ENCODE measurements around the gene BHLHE41.
A peak's percentile ranks its signal among the peaks of the same experiment; 100 is the strongest.

BHLHE41 gene

DNA sequence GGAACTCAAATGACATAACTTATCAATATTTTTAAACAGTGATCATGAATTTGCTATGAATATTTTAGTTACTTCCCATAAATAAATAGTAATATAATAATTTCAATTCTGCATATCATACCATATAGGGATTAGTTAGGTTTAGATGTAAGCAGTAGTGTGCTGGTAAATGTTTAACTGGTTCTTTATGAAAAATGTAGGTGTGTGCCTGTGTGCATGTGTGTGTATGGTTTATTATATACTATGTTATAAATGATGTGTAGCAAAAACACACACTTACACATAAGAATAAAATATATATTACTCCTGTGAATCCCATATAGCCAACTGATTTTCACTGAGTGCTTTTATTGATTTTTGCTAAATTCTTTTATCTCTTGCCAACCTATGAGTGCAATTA lies 14.0 kb upstream of the BHLHE41 start:
- Histone ChIP-seq H3K9me3 (ENCODE audit: control insufficient read depth, low read length) (no peaks in the 10 kb centered on the region), H2BK12ac (ENCODE audit: low read length in 2 of 2) (no peak overlapping the region), H3K36me3 (ENCODE audit: control insufficient read depth in 1 of 2, insufficient read depth in 2 of 2, low read depth in 1 of 2, low read length in 2 of 2) (no peaks in the 10 kb centered on the region), H3K4me3 (ENCODE audit: insufficient read depth in 1 of 2, low read depth in 1 of 2, low read length in 2 of 2) (no peak overlapping the region), H3K4me2 (ENCODE audit: low read length, poor library complexity, severe bottlenecking) (no peak overlapping the region), H4K91ac (ENCODE audit: low read length) (no peak overlapping the region), H2AFZ (ENCODE audit: low read depth, low read length) (no peak overlapping the region), H2BK15ac (ENCODE audit: low read depth, poor library complexity, severe bottlenecking) (no peak overlapping the region), H3K27ac (ENCODE audit: low read length, poor library complexity, severe bottlenecking) (no peak overlapping the region), H2AK5ac (ENCODE audit: low read length, severe bottlenecking) (no peak overlapping the region), H4K8ac (ENCODE audit: low read length) (no peak overlapping the region), H3K9ac (ENCODE audit: low read length) (no peak overlapping the region), H3K4ac (ENCODE audit: low read depth in 1 of 2, low read length in 2 of 2) (no peak overlapping the region), H3K14ac (ENCODE audit: low read length in 2 of 2) (no peak overlapping the region), H2BK120ac (ENCODE audit: low read depth, low read length) (no peak overlapping the region), H3K27me3 (ENCODE audit: control insufficient read depth in 1 of 2, insufficient read depth in 1 of 2, low read length in 2 of 2) (no peaks in the 10 kb centered on the region), H3K18ac (ENCODE audit: low read depth in 1 of 2, low read length in 2 of 2) (no peak overlapping the region), H2BK5ac (ENCODE audit: low read depth, low read length, poor library complexity, severe bottlenecking) (no peak overlapping the region), H3K23ac (ENCODE audit: low read length in 2 of 2) (no peak overlapping the region), H3K79me1 (replicated peaks; ENCODE audit: low read length, poor library complexity, severe bottlenecking) (no peaks in the 10 kb centered on the region), H3K4me1 (ENCODE audit: control insufficient read depth, insufficient read depth, low read depth, low read length) (peaks cover 9% of the 10 kb centered on the region)
- no peak for DNase-seq

DNA sequence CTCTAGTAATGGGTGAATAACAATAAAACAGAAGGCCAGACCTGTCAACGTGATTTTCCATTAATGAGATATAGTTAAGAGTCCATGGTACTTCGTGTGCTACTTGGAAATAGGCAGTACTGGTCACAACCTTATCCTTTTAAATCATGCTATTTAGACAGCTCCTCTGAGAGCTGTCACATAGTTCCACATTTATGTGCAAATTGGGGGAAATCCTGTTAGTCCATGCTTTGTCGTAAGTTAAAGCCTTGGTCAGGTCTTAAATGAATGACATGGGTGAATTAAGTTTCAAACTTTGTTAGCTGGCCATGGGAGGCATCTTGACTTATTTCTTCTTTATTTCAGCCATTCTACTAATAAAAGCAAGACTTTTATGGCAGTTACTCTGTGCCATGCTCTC lies 11.9 kb upstream of the BHLHE41 start:
- Histone ChIP-seq H2BK15ac (ENCODE audit: low read depth, poor library complexity, severe bottlenecking) (no peak overlapping the region), H3K79me1 (replicated peaks; ENCODE audit: low read length, poor library complexity, severe bottlenecking) (no peaks in the 10 kb centered on the region), H2BK12ac (ENCODE audit: low read length in 2 of 2) (no peak overlapping the region), H2AK5ac (ENCODE audit: low read length, severe bottlenecking) (no peak overlapping the region), H3K23ac (ENCODE audit: low read length in 2 of 2) (no peak overlapping the region), H2BK5ac (ENCODE audit: low read depth, low read length, poor library complexity, severe bottlenecking) (no peak overlapping the region), H3K9ac (ENCODE audit: low read length) (no peak overlapping the region), H4K8ac (ENCODE audit: low read length) (no peak overlapping the region), H4K91ac (ENCODE audit: low read length) (no peak overlapping the region), H3K27me3 (ENCODE audit: control insufficient read depth in 1 of 2, insufficient read depth in 1 of 2, low read length in 2 of 2) (peaks cover 0 to 8% of the 10 kb centered on the region in 2 experiments), H3K4me2 (ENCODE audit: low read length, poor library complexity, severe bottlenecking) (no peak overlapping the region), H3K9me3 (ENCODE audit: control insufficient read depth, low read length) (no peaks in the 10 kb centered on the region), H3K14ac (ENCODE audit: low read length in 2 of 2) (no peak overlapping the region), H3K4me3 (ENCODE audit: insufficient read depth in 1 of 2, low read depth in 1 of 2, low read length in 2 of 2) (no peak overlapping the region), H3K36me3 (ENCODE audit: control insufficient read depth in 1 of 2, insufficient read depth in 2 of 2, low read depth in 1 of 2, low read length in 2 of 2) (no peaks in the 10 kb centered on the region), H3K4me1 (ENCODE audit: control insufficient read depth, insufficient read depth, low read depth, low read length) (peaks cover 9% of the 10 kb centered on the region), H2AFZ (ENCODE audit: low read depth, low read length) (no peak overlapping the region), H3K27ac (ENCODE audit: low read length, poor library complexity, severe bottlenecking) (no peak overlapping the region), H3K4ac (ENCODE audit: low read depth in 1 of 2, low read length in 2 of 2) (no peak overlapping the region), H3K18ac (ENCODE audit: low read depth in 1 of 2, low read length in 2 of 2) (no peak overlapping the region), H2BK120ac (ENCODE audit: low read depth, low read length) (no peak overlapping the region)
- no peak for DNase-seq
- WGBS, result no CpG with 5 or more reads among the region's 3 CpGs

DNA sequence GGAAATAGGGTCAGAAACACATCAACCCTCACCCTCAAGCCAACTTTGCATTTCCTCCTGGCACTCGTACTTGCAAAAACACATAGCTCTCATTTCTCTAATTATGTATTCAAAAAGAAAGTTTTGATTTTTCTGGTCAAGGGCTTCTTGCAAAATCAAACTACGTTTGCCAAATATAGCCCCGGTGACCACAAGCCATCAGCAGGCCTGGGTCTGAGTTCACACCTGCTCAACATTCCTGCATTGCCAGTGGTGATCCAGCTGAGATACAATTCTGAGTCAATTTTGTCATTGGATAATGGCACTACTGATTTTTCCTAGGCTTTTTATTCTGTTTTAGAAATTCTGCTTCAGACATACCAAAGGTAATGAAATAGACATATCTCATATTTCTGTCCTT lies 10.7 kb upstream of the BHLHE41 start:
- H3K4me1 ChIP-seq (ENCODE audit: control insufficient read depth, insufficient read depth, low read depth, low read length), result peaks cover 9% of the 10 kb centered on the region
- H2AFZ ChIP-seq (ENCODE audit: low read depth, low read length), result no peak overlapping the region
- H2BK120ac ChIP-seq (ENCODE audit: low read depth, low read length), result no peak overlapping the region
- peak overlapping the region; percentile 43 for H3K27ac ChIP-seq (ENCODE audit: low read length, poor library complexity, severe bottlenecking)
- no peak overlapping the region for H3K18ac ChIP-seq (ENCODE audit: low read depth in 1 of 2, low read length in 2 of 2)
- H3K36me3 ChIP-seq (ENCODE audit: control insufficient read depth in 1 of 2, insufficient read depth in 2 of 2, low read depth in 1 of 2, low read length in 2 of 2), result no peaks in the 10 kb centered on the region
- H2BK12ac ChIP-seq (ENCODE audit: low read length in 2 of 2), result no peak overlapping the region
- H3K9ac ChIP-seq (ENCODE audit: low read length), result no peak overlapping the region
- H3K4ac ChIP-seq (ENCODE audit: low read depth in 1 of 2, low read length in 2 of 2), result no peak overlapping the region
- no peak overlapping the region for H4K8ac ChIP-seq (ENCODE audit: low read length)
- H3K79me1 ChIP-seq (replicated peaks; ENCODE audit: low read length, poor library complexity, severe bottlenecking), result no peaks in the 10 kb centered on the region
- H2BK5ac ChIP-seq (ENCODE audit: low read depth, low read length, poor library complexity, severe bottlenecking), result no peak overlapping the region
- H4K91ac ChIP-seq (ENCODE audit: low read length), result no peak overlapping the region
- H3K23ac ChIP-seq (ENCODE audit: low read length in 2 of 2), result no peak overlapping the region
- H3K14ac ChIP-seq (ENCODE audit: low read length in 2 of 2), result no peak overlapping the region
- no peak overlapping the region for H2AK5ac ChIP-seq (ENCODE audit: low read length, severe bottlenecking)
- H3K4me3 ChIP-seq (ENCODE audit: insufficient read depth in 1 of 2, low read depth in 1 of 2, low read length in 2 of 2), result no peak overlapping the region
- no peak overlapping the region for H3K4me2 ChIP-seq (ENCODE audit: low read length, poor library complexity, severe bottlenecking)
- H3K9me3 ChIP-seq (ENCODE audit: control insufficient read depth, low read length), result no peaks in the 10 kb centered on the region
- no peak for DNase-seq
- peaks cover 4 to 9% of the 10 kb centered on the region in 2 experiments for H3K27me3 ChIP-seq (ENCODE audit: control insufficient read depth in 1 of 2, insufficient read depth in 1 of 2, low read length in 2 of 2)
- no peak overlapping the region for H2BK15ac ChIP-seq (ENCODE audit: low read depth, poor library complexity, severe bottlenecking)
- 83% methylated on average over 2 of the region's 3 CpGs for WGBS

DNA sequence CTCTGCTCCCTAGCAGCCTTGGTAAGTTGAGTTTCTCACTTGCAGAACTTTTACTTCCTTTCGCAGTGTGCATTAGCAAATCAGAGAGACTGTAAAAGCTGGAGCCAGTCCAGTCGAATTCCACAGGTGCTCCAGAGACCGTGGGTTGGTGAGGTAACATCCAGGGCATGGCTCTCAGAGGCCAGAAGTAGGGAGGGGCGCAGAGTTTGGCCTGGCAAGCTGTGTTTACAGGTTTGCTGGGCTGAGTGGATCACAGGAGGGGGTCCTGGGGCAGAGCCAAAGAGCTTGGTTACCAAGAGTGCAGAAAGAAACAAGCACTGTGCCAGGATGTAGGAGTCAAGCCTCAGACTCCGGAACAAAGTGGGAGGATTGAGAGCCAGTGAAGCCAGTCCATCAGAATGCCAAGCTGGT lies 10.2 kb upstream of the BHLHE41 start:
- 85% methylated on average over 5 of the region's 5 CpGs for WGBS
- Histone ChIP-seq H3K36me3 (ENCODE audit: control insufficient read depth in 1 of 2, insufficient read depth in 2 of 2, low read depth in 1 of 2, low read length in 2 of 2) (no peaks in the 10 kb centered on the region), H2BK5ac (ENCODE audit: low read depth, low read length, poor library complexity, severe bottlenecking) (no peak overlapping the region), H3K27me3 (ENCODE audit: control insufficient read depth in 1 of 2, insufficient read depth in 1 of 2, low read length in 2 of 2) (peaks cover 4 to 9% of the 10 kb centered on the region in 2 experiments), H3K14ac (ENCODE audit: low read length in 2 of 2) (no peak overlapping the region), H3K27ac (ENCODE audit: low read length, poor library complexity, severe bottlenecking) (peak overlapping the region; percentile 43), H4K8ac (ENCODE audit: low read length) (no peak overlapping the region), H2BK12ac (ENCODE audit: low read length in 2 of 2) (no peak overlapping the region), H2BK15ac (ENCODE audit: low read depth, poor library complexity, severe bottlenecking) (peak overlapping the region; percentile 34), H3K4ac (ENCODE audit: low read depth in 1 of 2, low read length in 2 of 2) (no peak overlapping the region), H2BK120ac (ENCODE audit: low read depth, low read length) (no peak overlapping the region), H2AK5ac (ENCODE audit: low read length, severe bottlenecking) (no peak overlapping the region), H3K4me3 (ENCODE audit: insufficient read depth in 1 of 2, low read depth in 1 of 2, low read length in 2 of 2) (no peak overlapping the region), H3K9me3 (ENCODE audit: control insufficient read depth, low read length) (no peaks in the 10 kb centered on the region), H3K79me1 (replicated peaks; ENCODE audit: low read length, poor library complexity, severe bottlenecking) (no peaks in the 10 kb centered on the region), H3K9ac (ENCODE audit: low read length) (no peak overlapping the region), H2AFZ (ENCODE audit: low read depth, low read length) (no peak overlapping the region), H4K91ac (ENCODE audit: low read length) (no peak overlapping the region), H3K4me2 (ENCODE audit: low read length, poor library complexity, severe bottlenecking) (peak overlapping the region; percentile 14), H3K18ac (ENCODE audit: low read depth in 1 of 2, low read length in 2 of 2) (no peak overlapping the region), H3K4me1 (ENCODE audit: control insufficient read depth, insufficient read depth, low read depth, low read length) (peaks cover 9% of the 10 kb centered on the region), H3K23ac (ENCODE audit: low read length in 2 of 2) (no peak overlapping the region)
- DNase-seq, result no peak
